GM19452 (cell line): ENCODE results near the gene LRRK2.
"Not testable (repeated sequence)": the region's sequence is repeated elsewhere in the genome, so short reads cannot be mapped to it uniquely, and the experiment has no call there.

Source experiments
- ATAC-seq: cut with Tn5 transposase; IDR thresholded peaks from one replicate; pipeline ENCODE4 v1.9.1; 2021; ENCODE audit not compliant: unreplicated experiment

LRRK2 gene

DNA sequence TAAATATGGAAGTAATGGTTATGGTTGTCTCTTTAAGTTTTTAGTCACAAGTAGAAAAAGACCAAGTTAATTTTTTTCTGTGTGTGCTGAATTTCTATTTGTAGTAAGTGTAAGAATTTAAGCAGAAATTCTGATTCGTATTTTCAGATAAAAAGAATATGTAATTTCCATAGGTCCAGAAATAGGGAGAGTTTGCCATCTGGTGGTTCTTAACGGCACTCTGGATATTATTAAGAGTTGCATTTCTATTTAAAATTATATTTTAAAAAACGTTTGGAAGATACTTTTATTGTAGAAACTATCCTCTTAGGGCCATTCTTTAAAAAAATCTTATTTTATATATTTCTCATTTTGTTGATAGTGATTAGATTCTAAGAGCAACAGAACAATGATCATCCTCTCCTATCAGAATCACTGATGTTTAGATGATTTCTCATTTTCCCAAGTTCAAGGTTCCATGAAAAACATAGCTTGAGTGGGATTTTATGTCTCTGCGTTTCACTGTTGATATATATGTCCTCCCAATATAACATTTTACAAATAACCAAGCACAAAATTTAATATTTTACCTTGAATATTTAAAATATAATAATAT lies 88.3 kb downstream of the LRRK2 start:
- ATAC-seq, result no peak

- peak; percentile 89 for ATAC-seq
Measured at GRCh38 chr12:40313928-40314327, 89.1 kb downstream of the LRRK2 start.

- no peak for ATAC-seq
Measured at GRCh38 chr12:40314927-40315326, 90.1 kb downstream of the LRRK2 start.

- no peak for ATAC-seq
Measured at GRCh38 chr12:40315375-40315774, 90.6 kb downstream of the LRRK2 start.

- ATAC-seq, result no peak
Measured at GRCh38 chr12:40324261-40324660, 99.5 kb downstream of the LRRK2 start.

DNA sequence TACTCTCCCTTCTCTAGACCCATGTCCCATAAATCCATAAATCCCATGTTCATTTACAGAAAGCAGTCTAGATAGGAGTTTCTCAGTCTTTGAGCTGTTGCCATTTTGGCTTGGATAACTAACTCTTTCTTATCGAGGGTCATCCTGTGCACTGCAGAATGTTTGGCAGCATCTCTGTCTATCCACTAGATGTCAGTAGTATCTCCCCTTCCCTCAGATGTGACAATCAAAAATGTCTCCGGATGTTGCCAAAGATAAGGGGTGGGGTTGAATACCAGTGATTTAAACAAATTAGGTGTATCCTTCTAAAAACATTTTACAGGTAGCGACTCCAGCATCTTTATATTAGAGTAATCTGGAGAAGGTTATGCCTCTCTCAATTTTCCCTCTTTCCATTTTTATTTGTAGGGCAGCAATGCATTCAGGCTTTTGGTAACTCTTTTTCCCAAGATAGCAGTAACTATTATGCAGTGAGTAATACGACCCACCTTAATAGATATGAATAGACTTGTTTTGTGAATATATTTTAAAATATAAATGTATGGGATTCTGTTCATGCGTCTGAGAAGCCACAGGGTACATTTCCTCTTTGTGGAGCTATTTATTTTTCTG lies 100.7 kb downstream of the LRRK2 start:
- ATAC-seq, result peak; percentile 88

DNA sequence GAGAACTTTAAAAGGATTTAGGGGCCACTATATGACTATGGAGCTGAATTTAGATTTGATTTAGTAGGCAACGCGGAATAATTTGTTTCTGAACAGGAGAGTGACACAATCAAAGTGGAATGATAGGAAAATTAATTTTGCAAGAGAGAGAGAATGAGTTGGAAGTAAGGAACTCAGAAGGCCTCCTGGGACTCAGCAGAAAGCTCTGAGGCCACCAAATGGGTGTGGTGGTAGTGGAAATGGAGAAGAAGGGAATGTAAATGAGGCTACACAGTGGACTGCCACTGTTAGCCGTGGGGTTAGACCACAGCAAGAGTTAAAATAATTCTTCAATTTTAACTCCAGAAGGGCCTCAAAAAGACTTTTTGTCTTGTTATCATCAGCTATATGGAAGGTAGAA lies 102.7 kb downstream of the LRRK2 start:
- no peak for ATAC-seq

- ATAC-seq, result no peak
Measured at GRCh38 chr12:40330180-40330579, 105.4 kb downstream of the LRRK2 start.

- ATAC-seq, result no peak
Measured at GRCh38 chr12:40331886-40332285, 107.1 kb downstream of the LRRK2 start.

- ATAC-seq, result no peak
Measured at GRCh38 chr12:40335991-40336390, 111.2 kb downstream of the LRRK2 start.

DNA sequence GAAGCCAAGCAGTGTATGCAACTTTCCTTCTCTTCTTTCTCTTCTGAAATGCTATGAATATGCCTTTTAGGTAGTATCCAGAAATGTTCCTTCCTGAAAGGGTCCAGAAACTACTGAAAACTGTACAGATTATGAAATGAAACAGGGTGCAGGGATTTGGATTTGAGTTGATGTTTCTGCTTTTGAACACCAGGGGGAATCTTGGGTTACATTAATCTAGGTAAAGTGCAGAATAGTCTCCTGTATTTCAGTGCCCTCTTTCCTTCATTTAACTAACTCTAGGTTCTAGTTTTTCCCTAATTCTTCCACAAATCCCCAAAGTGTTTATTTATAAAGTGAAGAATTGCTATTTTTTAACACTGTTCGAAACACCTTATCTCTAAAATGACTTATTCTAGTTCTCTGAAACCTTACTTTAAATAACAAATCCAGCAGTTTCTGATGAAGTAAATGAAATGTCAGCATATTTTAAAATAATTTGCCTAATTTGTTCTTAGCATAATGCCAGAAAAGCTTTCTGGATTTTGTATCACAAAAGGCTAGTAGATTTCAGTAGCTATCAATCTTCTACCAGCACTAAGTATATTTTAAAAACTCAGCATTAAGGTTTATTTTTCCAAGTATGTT lies 111.9 kb downstream of the LRRK2 start:
- no peak for ATAC-seq

GRCh38 chr12:40338071-40338470 lies 113.3 kb downstream of the LRRK2 start:
- ATAC-seq, result no peak

DNA sequence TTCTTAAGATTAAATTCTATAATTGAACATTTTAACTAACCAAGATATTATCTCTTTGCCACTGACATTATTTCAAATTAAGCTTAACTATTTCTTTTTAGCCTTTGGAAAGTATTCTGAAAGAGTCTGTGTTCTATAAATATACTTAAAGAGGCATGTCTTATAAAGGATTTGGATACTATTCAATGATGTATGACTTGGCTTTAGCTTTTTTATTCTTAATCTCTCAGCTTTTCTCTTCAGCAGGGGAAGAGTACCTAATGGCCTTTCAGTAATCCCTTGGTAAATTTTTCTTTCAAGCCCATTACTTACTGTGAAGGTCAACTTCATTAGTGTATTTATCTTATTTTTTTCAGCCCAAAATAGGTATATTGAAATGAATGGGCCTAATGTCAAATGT lies 113.8 kb downstream of the LRRK2 start:
- no peak for ATAC-seq

GRCh38 chr12:40342010-40342409 lies 117.2 kb downstream of the LRRK2 start:
- no peak for ATAC-seq

DNA sequence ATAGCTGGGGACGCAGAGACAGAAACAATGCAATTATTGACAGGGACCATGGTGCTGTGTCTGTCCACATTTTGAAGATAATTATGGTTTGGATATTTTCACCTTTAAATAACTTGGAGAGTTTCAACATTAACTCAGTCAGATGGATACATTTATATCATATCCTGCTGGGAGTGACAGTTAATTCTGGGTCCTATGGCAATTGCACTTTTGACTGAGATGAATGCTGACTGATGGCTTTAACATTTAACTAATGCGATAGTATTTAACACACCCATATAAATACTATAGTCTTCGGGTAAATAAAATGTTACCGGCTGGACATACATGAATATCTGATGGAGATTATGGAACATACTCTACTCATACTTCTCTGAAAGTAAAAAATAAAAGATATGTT lies 118.3 kb downstream of the LRRK2 start:
- no peak for ATAC-seq

DNA sequence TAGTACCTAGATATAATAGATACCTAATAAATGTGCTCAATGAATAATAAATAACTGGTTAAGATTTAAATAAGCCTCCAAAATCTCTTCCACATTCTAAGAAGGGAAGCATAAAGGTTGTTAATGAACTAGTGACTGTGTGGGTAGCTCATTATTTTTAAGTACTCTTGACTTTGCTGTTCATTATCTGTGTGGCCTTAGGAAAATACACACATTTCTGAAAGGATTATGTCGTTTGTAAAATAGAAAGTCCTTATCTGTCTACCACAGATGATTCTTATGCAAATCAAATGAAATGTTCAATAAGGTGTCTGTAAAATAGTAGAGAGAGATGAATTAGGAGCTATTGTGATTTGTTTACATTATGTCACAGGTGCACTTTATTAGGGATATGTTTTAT lies 119.5 kb downstream of the LRRK2 start:
- no peak for ATAC-seq

DNA sequence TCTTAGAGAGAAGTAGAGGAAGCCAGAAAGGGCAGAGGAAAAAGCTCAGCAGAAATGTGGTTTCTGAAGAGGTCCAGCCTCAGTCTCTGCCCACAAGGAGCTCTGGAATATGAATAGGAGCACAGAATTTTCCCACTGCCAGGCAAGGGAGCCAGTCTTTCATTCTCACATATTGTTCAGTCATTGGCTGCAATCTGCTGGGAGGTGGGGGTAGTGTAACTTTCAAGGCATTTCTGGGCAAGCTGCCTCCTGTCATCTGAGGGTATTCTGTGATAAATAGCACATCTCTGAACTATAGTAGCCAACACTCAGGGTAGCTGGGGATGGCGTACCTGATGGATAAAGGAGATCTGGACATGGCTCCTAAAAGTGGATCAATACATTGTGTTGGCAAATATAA lies 127.2 kb downstream of the LRRK2 start:
- no peak for ATAC-seq

DNA sequence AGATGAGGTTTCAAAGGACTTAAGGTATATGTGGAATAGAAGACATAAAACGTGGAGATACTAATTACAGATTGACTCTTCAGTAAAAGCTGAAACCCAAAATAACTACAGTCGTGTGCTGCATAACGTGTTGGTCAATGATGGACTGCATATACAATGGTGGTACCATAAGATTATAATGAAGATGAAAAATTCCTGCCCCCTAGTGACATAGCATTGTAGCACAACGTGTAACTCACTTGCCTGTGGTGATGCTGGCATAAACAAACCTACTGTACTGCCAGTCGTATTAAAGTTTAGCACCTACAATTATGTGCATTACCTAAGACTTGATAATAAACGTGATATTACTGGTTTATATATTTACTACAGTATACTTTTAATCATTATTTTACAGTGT lies 150.3 kb downstream of the LRRK2 start:
- no peak for ATAC-seq

DNA sequence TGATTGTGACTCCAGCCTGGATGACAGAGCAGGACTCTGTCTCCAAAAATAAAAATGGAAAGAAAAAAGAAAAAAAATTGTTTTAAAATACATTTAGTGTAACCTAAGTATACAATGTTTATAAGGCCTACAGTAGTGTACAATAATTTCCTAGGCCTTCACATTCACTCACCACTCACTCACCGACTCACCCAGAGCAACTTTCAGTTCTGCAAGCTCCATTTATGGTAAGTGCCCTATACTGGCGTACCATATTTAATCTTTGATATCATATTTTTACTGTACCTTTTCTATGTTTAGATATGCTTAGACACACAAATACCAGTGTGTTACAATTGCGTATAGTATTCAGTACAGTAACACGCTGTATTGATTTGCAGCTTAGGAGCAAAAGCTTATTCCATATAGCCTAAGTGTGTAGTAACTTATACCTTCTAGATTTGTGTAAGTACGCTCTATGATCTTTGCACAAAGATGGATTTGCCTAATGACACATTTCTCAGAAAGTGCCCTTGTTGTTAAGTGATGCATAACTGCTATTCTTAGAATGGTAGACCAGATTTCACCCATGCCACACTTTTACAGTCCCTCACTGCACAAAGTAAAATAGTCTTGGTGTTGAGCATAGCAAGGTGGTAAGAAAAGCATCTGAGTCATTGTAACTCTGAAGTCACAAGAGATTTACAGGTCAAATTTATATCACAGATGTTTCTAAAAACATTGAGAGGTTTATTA lies 151.9 kb downstream of the LRRK2 start:
- peak; percentile 54 for ATAC-seq

- ATAC-seq, result no peak
Measured at GRCh38 chr12:40378691-40379090, 153.9 kb downstream of the LRRK2 start.

DNA sequence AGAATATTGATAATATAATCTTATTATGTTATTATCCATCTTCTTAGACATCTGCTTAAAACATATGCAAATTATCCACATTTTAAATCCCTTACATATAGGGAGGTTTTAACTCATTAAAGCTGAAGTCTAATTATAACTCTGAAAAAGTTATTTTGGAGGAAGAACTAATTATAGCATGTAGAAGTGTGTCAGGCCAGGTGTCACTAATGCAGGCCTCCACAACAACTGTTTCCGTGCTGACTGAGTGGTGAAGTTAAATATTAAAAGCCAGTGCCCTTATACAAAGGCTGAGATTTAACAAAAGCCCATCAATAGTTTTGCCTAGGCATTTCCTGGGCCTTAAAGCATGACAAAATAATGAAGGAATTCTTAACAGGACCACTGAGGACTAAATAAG lies 157.4 kb downstream of the LRRK2 start:
- ATAC-seq, result no peak

GRCh38 chr12:40387279-40387678 lies 162.5 kb downstream of the LRRK2 start:
- ATAC-seq, result not testable (repeated sequence)
